Raji (cell line): ENCODE data around the gene DENND2D.

Experiments
- POLR2A ChIP-seq: IDR thresholded peaks from 2 replicates; pipeline ENCODE4 v1.6.1; 2011; ENCODE audit warnings: low read depth, low read length, control low read depth; ENCODE audit not compliant: insufficient read depth

The DENND2D gene

GRCh38 chr1:111139956-111140679 lies 60.3 kb downstream of the DENND2D start, which contains the start of the genes CEPT1 and DRAM2:
TSS of gene CEPT1 (plus strand) at chr1:111140223. CDS start at chr1:111147715, 7,492 bp downstream.
TSS of gene DRAM2 (minus strand) at chr1:111140093. CDS start at chr1:111131554, 8,539 bp downstream.
- TF ChIP-seq POLR2A, result peak; percentile 83

GRCh38 chr1:111139324-111139955 lies 61.0 kb downstream of the DENND2D start:
- no peak; the same call in 1 of the 2 replicates for TF ChIP-seq POLR2A
